ENCODE measurements around the gene CYYR1. TPM values are rescaled to one million over a fixed set of nuclear protein-coding genes. Genes with fewer than 3 reads are reported as not detected.

CYYR1 gene
- total and polyA plus RNA-seq, 7 experiments from 2014 or later, result not detected

DNA sequence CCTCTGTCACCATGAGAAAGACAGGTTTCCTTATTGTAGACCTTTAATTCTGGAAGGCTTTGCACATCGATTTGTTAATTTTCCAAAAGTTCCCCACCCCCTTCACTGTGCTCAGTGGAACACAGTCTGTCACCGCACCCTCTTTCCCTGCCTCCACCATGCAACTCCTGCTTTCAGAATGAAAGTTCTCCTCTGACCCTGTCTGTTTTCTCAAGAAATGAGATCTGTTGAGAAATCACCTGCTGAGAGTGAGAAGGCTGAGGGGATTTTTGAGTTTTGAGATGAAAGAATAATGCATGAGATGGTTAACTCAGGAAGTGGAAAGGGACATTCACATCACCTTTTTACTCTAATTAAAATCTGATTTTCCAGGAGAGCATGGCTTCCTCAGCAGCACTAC, 99.6 kb downstream of the CYYR1 start:
- Mint-ChIP-seq H3K27me3 (no peaks in the 10 kb centered on the region), H3K27ac (no peak overlapping the region), H3K36me3 (no peaks in the 10 kb centered on the region), H3K9me3 (peaks cover 0 to 9% (median 0%) of the 10 kb centered on the region in 11 donors), H3K4me3 (no peak overlapping the region), H3K4me1 (peaks cover 0 to 12% (median 0%) of the 10 kb centered on the region in 7 donors)
- Histone ChIP-seq H3K36me3 (ENCODE audit: control insufficient read depth in 2 of 3, insufficient read depth in 3 of 3, low read length in 3 of 3) (no peaks in the 10 kb centered on the region), H3K27me3 (ENCODE audit: control insufficient read depth in 2 of 2, insufficient read depth in 2 of 2, low read length in 2 of 2) (no peaks in the 10 kb centered on the region), H3K9me3 (ENCODE audit: control insufficient read depth in 2 of 3, low read length in 3 of 3) (no peaks in the 10 kb centered on the region), H3K4me1 (ENCODE audit: control insufficient read depth in 2 of 2, insufficient read depth in 2 of 2, low read length in 2 of 2) (no peaks in the 10 kb centered on the region), H3K4me3 (ENCODE audit: low read length) (no peak overlapping the region), H3K27ac (ENCODE audit: low read depth, low read length) (no peak overlapping the region)
- intact Hi-C loops (cut with micrococcal nuclease), result no loop called here
- POLR2A ChIA-PET, result no interaction called here
- DNase-seq (no peak), ATAC-seq (no peak)
- CTCF ChIA-PET, result no interaction called here

- Histone ChIP-seq H3K36me3 (ENCODE audit: control insufficient read depth in 2 of 3, insufficient read depth in 3 of 3, low read length in 3 of 3) (no peaks in the 10 kb centered on the region), H3K4me3 (ENCODE audit: low read length) (no peak overlapping the region), H3K9me3 (ENCODE audit: control insufficient read depth in 2 of 3, low read length in 3 of 3) (no peaks in the 10 kb centered on the region), H3K27ac (ENCODE audit: low read depth, low read length) (no peak overlapping the region), H3K27me3 (ENCODE audit: control insufficient read depth in 2 of 2, insufficient read depth in 2 of 2, low read length in 2 of 2) (no peaks in the 10 kb centered on the region), H3K4me1 (ENCODE audit: control insufficient read depth in 2 of 2, insufficient read depth in 2 of 2, low read length in 2 of 2) (no peaks in the 10 kb centered on the region)
- Mint-ChIP-seq H3K4me3 (no peak overlapping the region), H3K27ac (no peak overlapping the region), H3K9me3 (peaks cover 0 to 7% (median 0%) of the 10 kb centered on the region in 11 donors), H3K36me3 (no peaks in the 10 kb centered on the region), H3K4me1 (peaks cover 0 to 12% (median 0%) of the 10 kb centered on the region in 7 donors), H3K27me3 (peaks cover 0 to 7% (median 0%) of the 10 kb centered on the region in 5 donors)
- intact Hi-C loops (cut with micrococcal nuclease), result no loop called here
- DNase-seq, result no peak
- ATAC-seq, result no peak
- ChIA-PET CTCF (no interaction called here), POLR2A (no interaction called here)
These were observed 102.0 kb downstream of the CYYR1 start for GRCh38 chr21:26471099-26471471.

DNA sequence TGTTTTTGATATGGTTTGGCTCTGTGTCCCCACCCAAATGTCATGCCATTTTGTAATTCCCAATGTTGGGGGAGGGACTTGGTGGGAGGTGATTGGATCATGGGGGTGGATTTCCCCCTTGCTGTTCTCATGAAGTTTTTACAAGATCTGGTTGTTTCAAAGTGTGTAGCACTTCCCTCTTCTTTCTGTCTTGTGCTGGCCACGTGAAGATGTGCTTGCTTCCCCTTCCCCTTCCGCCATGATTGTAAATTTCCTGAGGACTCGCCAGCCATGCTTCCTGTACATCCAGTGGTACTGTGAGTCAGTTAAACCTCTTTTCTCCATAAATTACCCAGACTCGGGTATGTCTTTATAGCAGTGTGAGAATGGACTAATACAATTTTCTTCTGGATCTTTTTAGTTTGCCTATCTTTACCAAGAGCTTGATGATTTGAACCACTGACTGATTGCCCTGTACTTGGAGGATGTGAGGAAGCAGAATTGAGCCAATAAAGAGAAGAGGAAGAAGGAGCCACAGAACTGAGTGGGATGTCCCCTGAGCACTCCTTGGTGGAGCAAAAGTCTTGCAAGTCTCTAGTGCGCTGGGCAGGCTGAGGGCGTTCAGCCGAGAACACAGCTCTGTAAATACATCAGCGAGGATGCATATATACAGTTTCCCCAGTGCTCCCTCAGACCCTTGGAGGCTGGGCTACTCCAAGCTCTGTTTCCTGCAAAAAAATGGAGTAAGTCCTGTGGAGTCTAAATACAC, 102.6 kb downstream of the CYYR1 start:
- POLR2A ChIA-PET, result no interaction called here
- Histone ChIP-seq H3K27ac (ENCODE audit: low read depth, low read length) (no peak overlapping the region), H3K4me1 (ENCODE audit: control insufficient read depth in 2 of 2, insufficient read depth in 2 of 2, low read length in 2 of 2) (no peaks in the 10 kb centered on the region), H3K4me3 (ENCODE audit: low read length) (no peak overlapping the region), H3K9me3 (ENCODE audit: control insufficient read depth in 2 of 3, low read length in 3 of 3) (no peaks in the 10 kb centered on the region), H3K27me3 (ENCODE audit: control insufficient read depth in 2 of 2, insufficient read depth in 2 of 2, low read length in 2 of 2) (no peaks in the 10 kb centered on the region), H3K36me3 (ENCODE audit: control insufficient read depth in 2 of 3, insufficient read depth in 3 of 3, low read length in 3 of 3) (no peaks in the 10 kb centered on the region)
- CTCF ChIA-PET, result no interaction called here
- Mint-ChIP-seq H3K4me1 (peaks cover 0 to 12% (median 0%) of the 10 kb centered on the region in 7 donors), H3K27me3 (peaks cover 0 to 7% (median 0%) of the 10 kb centered on the region in 5 donors), H3K4me3 (no peak overlapping the region), H3K36me3 (no peaks in the 10 kb centered on the region), H3K9me3 (peaks cover 0 to 7% (median 0%) of the 10 kb centered on the region in 11 donors), H3K27ac (no peak overlapping the region)
- DNase-seq (no peak), ATAC-seq (no peak)
- intact Hi-C loops (cut with micrococcal nuclease), result no loop called here

DNA sequence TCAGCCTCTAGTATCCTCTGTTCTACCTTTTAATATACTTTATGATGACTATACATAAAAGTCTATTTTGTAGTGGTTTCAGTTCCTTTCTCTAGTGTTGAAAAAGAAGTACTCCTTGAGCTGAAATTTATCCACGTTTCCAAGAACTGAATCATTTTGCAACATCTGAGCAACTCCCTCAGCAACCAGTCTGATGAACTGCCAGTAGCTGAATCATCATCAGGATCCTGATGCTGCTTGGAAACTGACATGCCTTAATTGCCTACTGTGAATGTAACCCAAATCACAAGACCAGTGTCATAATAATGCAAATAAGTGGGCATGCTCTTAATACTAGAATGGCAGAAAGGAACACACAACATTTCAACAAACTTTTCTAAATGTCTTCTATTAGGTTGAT, 103.3 kb downstream of the CYYR1 start:
- ATAC-seq (no peak), DNase-seq (no peak)
- Histone ChIP-seq H3K36me3 (ENCODE audit: control insufficient read depth in 2 of 3, insufficient read depth in 3 of 3, low read length in 3 of 3) (no peaks in the 10 kb centered on the region), H3K27ac (ENCODE audit: low read depth, low read length) (no peak overlapping the region), H3K4me1 (ENCODE audit: control insufficient read depth in 2 of 2, insufficient read depth in 2 of 2, low read length in 2 of 2) (no peaks in the 10 kb centered on the region), H3K4me3 (ENCODE audit: low read length) (no peak overlapping the region), H3K27me3 (ENCODE audit: control insufficient read depth in 2 of 2, insufficient read depth in 2 of 2, low read length in 2 of 2) (no peaks in the 10 kb centered on the region), H3K9me3 (ENCODE audit: control insufficient read depth in 2 of 3, low read length in 3 of 3) (no peaks in the 10 kb centered on the region)
- CTCF ChIA-PET, result no interaction called here
- intact Hi-C loops (cut with micrococcal nuclease), result no loop called here
- Mint-ChIP-seq H3K27me3 (peaks cover 0 to 7% (median 0%) of the 10 kb centered on the region in 5 donors), H3K4me3 (no peak overlapping the region), H3K36me3 (no peaks in the 10 kb centered on the region), H3K9me3 (peaks cover 0 to 7% (median 0%) of the 10 kb centered on the region in 11 donors), H3K27ac (no peak overlapping the region), H3K4me1 (peaks cover 0 to 12% (median 0%) of the 10 kb centered on the region in 7 donors)
- POLR2A ChIA-PET, result no interaction called here

- Histone ChIP-seq H3K27me3 (ENCODE audit: control insufficient read depth in 2 of 2, insufficient read depth in 2 of 2, low read length in 2 of 2) (no peaks in the 10 kb centered on the region), H3K36me3 (ENCODE audit: control insufficient read depth in 2 of 3, insufficient read depth in 3 of 3, low read length in 3 of 3) (no peaks in the 10 kb centered on the region), H3K4me1 (ENCODE audit: control insufficient read depth in 2 of 2, insufficient read depth in 2 of 2, low read length in 2 of 2) (no peaks in the 10 kb centered on the region), H3K9me3 (ENCODE audit: control insufficient read depth in 2 of 3, low read length in 3 of 3) (no peaks in the 10 kb centered on the region), H3K27ac (ENCODE audit: low read depth, low read length) (no peak overlapping the region), H3K4me3 (ENCODE audit: low read length) (no peak overlapping the region)
- ChIA-PET CTCF (no interaction called here), POLR2A (no interaction called here)
- no peak for ATAC-seq
- no peak for DNase-seq
- H3K27me3 Mint-ChIP-seq, result peaks cover 0 to 15% (median 7%) of the 10 kb centered on the region in 5 donors
- H3K4me3 Mint-ChIP-seq, result no peak overlapping the region
- no peak overlapping the region for H3K27ac Mint-ChIP-seq
- H3K36me3 Mint-ChIP-seq, result no peaks in the 10 kb centered on the region
- intact Hi-C loops (cut with micrococcal nuclease), result no loop called here
- H3K9me3 Mint-ChIP-seq, result peaks cover 0 to 5% (median 0%) of the 10 kb centered on the region in 11 donors
- H3K4me1 Mint-ChIP-seq, result peaks cover 0 to 2% (median 0%) of the 10 kb centered on the region in 7 donors
These were observed 107.2 kb downstream of the CYYR1 start for GRCh38 chr21:26465916-26466315.

- H3K4me1 ChIP-seq (ENCODE audit: control insufficient read depth in 2 of 2, insufficient read depth in 2 of 2, low read length in 2 of 2), result no peaks in the 10 kb centered on the region
- DNase-seq (no peak), ATAC-seq (no peak)
- H3K27ac ChIP-seq (ENCODE audit: low read depth, low read length), result no peak overlapping the region
- Mint-ChIP-seq H3K9me3 (peaks cover 0 to 8% (median 3%) of the 10 kb centered on the region in 11 donors), H3K36me3 (peaks cover 0 to 6% (median 0%) of the 10 kb centered on the region in 5 donors), H3K27ac (no peak overlapping the region), H3K4me1 (no peaks in the 10 kb centered on the region), H3K27me3 (peaks cover 0 to 15% (median 4%) of the 10 kb centered on the region in 5 donors), H3K4me3 (no peak overlapping the region)
- no peaks in the 10 kb centered on the region for H3K27me3 ChIP-seq (ENCODE audit: control insufficient read depth in 2 of 2, insufficient read depth in 2 of 2, low read length in 2 of 2)
- no peak overlapping the region for H3K4me3 ChIP-seq (ENCODE audit: low read length)
- POLR2A ChIA-PET, result no interaction called here
- CTCF ChIA-PET, result no interaction called here
- intact Hi-C loops (cut with micrococcal nuclease), result no loop called here
- no peaks in the 10 kb centered on the region for H3K9me3 ChIP-seq (ENCODE audit: control insufficient read depth in 2 of 3, low read length in 3 of 3)
- H3K36me3 ChIP-seq (ENCODE audit: control insufficient read depth in 2 of 3, insufficient read depth in 3 of 3, low read length in 3 of 3), result no peaks in the 10 kb centered on the region
These were observed 111.6 kb downstream of the CYYR1 start for GRCh38 chr21:26461500-26461899.

- ChIA-PET POLR2A (no interaction called here), CTCF (no interaction called here)
- ATAC-seq (no peak), DNase-seq (no peak)
- no peaks in the 10 kb centered on the region for H3K36me3 ChIP-seq (ENCODE audit: control insufficient read depth in 2 of 3, insufficient read depth in 3 of 3, low read length in 3 of 3)
- no peaks in the 10 kb centered on the region for H3K9me3 ChIP-seq (ENCODE audit: control insufficient read depth in 2 of 3, low read length in 3 of 3)
- Mint-ChIP-seq H3K9me3 (peaks cover 0 to 8% (median 3%) of the 10 kb centered on the region in 11 donors), H3K4me1 (no peaks in the 10 kb centered on the region), H3K27me3 (peaks cover 0 to 15% (median 4%) of the 10 kb centered on the region in 5 donors), H3K4me3 (no peak overlapping the region), H3K27ac (no peak overlapping the region), H3K36me3 (peaks cover 0 to 6% (median 0%) of the 10 kb centered on the region in 5 donors)
- intact Hi-C loops (cut with micrococcal nuclease), result no loop called here
- no peak overlapping the region for H3K4me3 ChIP-seq (ENCODE audit: low read length)
- H3K4me1 ChIP-seq (ENCODE audit: control insufficient read depth in 2 of 2, insufficient read depth in 2 of 2, low read length in 2 of 2), result no peaks in the 10 kb centered on the region
- no peak overlapping the region for H3K27ac ChIP-seq (ENCODE audit: low read depth, low read length)
- H3K27me3 ChIP-seq (ENCODE audit: control insufficient read depth in 2 of 2, insufficient read depth in 2 of 2, low read length in 2 of 2), result no peaks in the 10 kb centered on the region
These were observed 112.5 kb downstream of the CYYR1 start for GRCh38 chr21:26460621-26461020.
